Trophoblast cell (in vitro differentiated cells and primary cell): ENCODE data around the gene DLGAP1.

Experiments used
- DNase-seq, 2 donors: peaks; one replicate each; pipeline ENCODE4 v3.0.0-alpha.2; 2016
- H2AFZ ChIP-seq: 2 replicates; pipeline ENCODE4 v1.6.1; 2013; ENCODE audit warnings: low read length, moderate library complexity, mild to moderate bottlenecking; ENCODE audit not compliant: insufficient read depth, poor library complexity
- H2AK5ac ChIP-seq: 2 replicates; pipeline ENCODE4 v1.6.1; 2013; ENCODE audit warnings: mild to moderate bottlenecking, low read length
- H2BK120ac ChIP-seq: 2 replicates; pipeline ENCODE4 v1.6.1; 2013; ENCODE audit warnings: low read length, mild to moderate bottlenecking, moderate library complexity; ENCODE audit not compliant: insufficient read depth, poor library complexity
- H2BK12ac ChIP-seq: 2 replicates; pipeline ENCODE4 v1.6.1; 2013; ENCODE audit warnings: mild to moderate bottlenecking, low read length, moderate library complexity
- H2BK5ac ChIP-seq: 2 replicates; pipeline ENCODE4 v1.6.1; 2013; ENCODE audit warnings: low read length, low read depth, moderate library complexity, mild to moderate bottlenecking; ENCODE audit not compliant: poor library complexity
- H3K14ac ChIP-seq: 2 replicates; pipeline ENCODE4 v1.6.1; 2013; ENCODE audit warnings: mild to moderate bottlenecking, low read length
- H3K18ac ChIP-seq: 2 replicates; pipeline ENCODE4 v1.6.1; 2013; ENCODE audit warnings: mild to moderate bottlenecking, low read length
- H3K23ac ChIP-seq: 2 replicates; pipeline ENCODE4 v1.6.1; 2013; ENCODE audit warnings: low read length
- H3K27ac ChIP-seq: 2 replicates; pipeline ENCODE4 v1.5.1; 2013; ENCODE audit warnings: low read depth, mild to moderate bottlenecking, inconsistent platforms, low read length, moderate library complexity
- H3K27me3 ChIP-seq: 2 replicates; pipeline ENCODE4 v1.6.1; 2013; ENCODE audit warnings: inconsistent platforms, mild to moderate bottlenecking, low read length, moderate library complexity; ENCODE audit not compliant: insufficient read depth
- H3K36me3 ChIP-seq, 2 experiments: 1 replicate in 1 of 2; 2 replicates in 1 of 2; pipeline ENCODE4 v1.6.1; 2013; ENCODE audit warnings: low read length in 2 of 2, mild to moderate bottlenecking in 2 of 2, moderate library complexity in 1 of 2; ENCODE audit not compliant: insufficient read depth in 2 of 2, control insufficient read depth in 1 of 2
- H3K4ac ChIP-seq: 2 replicates; pipeline ENCODE4 v1.6.1; 2013; ENCODE audit warnings: low read depth, mild to moderate bottlenecking, low read length, moderate library complexity
- H3K4me1 ChIP-seq, 2 experiments: 1 replicate in 1 of 2; 2 replicates in 1 of 2; pipeline ENCODE4 v1.6.1; 2013; ENCODE audit warnings: low read length in 2 of 2, mild to moderate bottlenecking in 2 of 2, moderate library complexity in 1 of 2; ENCODE audit not compliant: insufficient read depth in 2 of 2, control insufficient read depth in 1 of 2
- H3K4me2 ChIP-seq: 2 replicates; pipeline ENCODE4 v1.6.1; 2013; ENCODE audit warnings: inconsistent platforms, mild to moderate bottlenecking, low read length, moderate library complexity
- H3K4me3 ChIP-seq: 2 replicates; pipeline ENCODE4 v1.5.1; 2013; ENCODE audit warnings: mild to moderate bottlenecking, low read depth, low read length, inconsistent platforms
- H3K79me1 ChIP-seq: one replicate; pipeline ENCODE4 v1.6.1; 2013; ENCODE audit warnings: low read length
- H3K79me2 ChIP-seq: 2 replicates; pipeline ENCODE4 v1.6.1; 2013; ENCODE audit warnings: low read length, mild to moderate bottlenecking; ENCODE audit not compliant: control insufficient read depth, insufficient read depth, poor library complexity
- H3K9ac ChIP-seq: 2 replicates; pipeline ENCODE4 v1.6.1; 2013; ENCODE audit warnings: mild to moderate bottlenecking, low read length
- H3K9me3 ChIP-seq: 2 replicates; pipeline ENCODE4 v1.6.1; 2013; ENCODE audit warnings: low read depth, mild to moderate bottlenecking, control low read depth, inconsistent platforms, low read length; ENCODE audit not compliant: insufficient read depth
- H4K12ac ChIP-seq: 2 replicates; pipeline ENCODE4 v1.6.1; 2013; ENCODE audit warnings: low read depth, mild to moderate bottlenecking, low read length, moderate library complexity
- H4K8ac ChIP-seq: 2 replicates; pipeline ENCODE4 v1.6.1; 2013; ENCODE audit warnings: low read depth, mild to moderate bottlenecking, low read length, moderate library complexity
- H4K91ac ChIP-seq: one replicate; pipeline ENCODE4 v1.6.1; 2013; ENCODE audit warnings: low read depth, mild to moderate bottlenecking, low read length, moderate library complexity
- WGBS: extraction: QIAGEN DNeasy Blood & Tissue Kit; methylation state at CpG from one replicate; pipeline ENCODE4 v1.1.7; 2013; ENCODE audit warnings: missing lambda C conversion rate; ENCODE audit not compliant: insufficient read length, insufficient coverage; ENCODE audit errors: extremely low coverage; 5-methylcytosine and 5-hydroxymethylcytosine counted together

The DLGAP1 gene

GRCh38 chr18:3498698-3499471 is 956.2 kb downstream of the DLGAP1 start:
- peak in 1 of 2 donors; percentile 30 for DNase-seq
- H3K79me2 ChIP-seq = no peaks in the 10 kb centered on the region
- peak overlapping the region; percentile 65 for H3K14ac ChIP-seq
- H4K8ac ChIP-seq = peak overlapping the region; percentile 29
- no peaks in the 10 kb centered on the region for H3K79me1 ChIP-seq
- no CpG with 5 or more reads among the region's 58 CpGs for WGBS
- H2BK120ac ChIP-seq = peak overlapping the region; percentile 49
- H3K36me3 ChIP-seq = no peaks in the 10 kb centered on the region
- H3K23ac ChIP-seq = no peak overlapping the region
- no peak overlapping the region for H3K18ac ChIP-seq
- H3K27me3 ChIP-seq = peaks cover 16% of the 10 kb centered on the region
- peaks cover 0 to 2% of the 10 kb centered on the region in 2 experiments for H3K4me1 ChIP-seq
- H3K4ac ChIP-seq = no peak overlapping the region
- H3K27ac ChIP-seq = no peak overlapping the region
- H3K9ac ChIP-seq = no peak overlapping the region
- H2AFZ ChIP-seq = peak overlapping the region; percentile 71
- peak overlapping the region; percentile 18 for H4K91ac ChIP-seq
- H4K12ac ChIP-seq = no peak overlapping the region
- H2BK12ac ChIP-seq = no peak overlapping the region
- peak overlapping the region; percentile 79 for H3K4me2 ChIP-seq
- peak overlapping the region; percentile 43 for H3K4me3 ChIP-seq
- H3K9me3 ChIP-seq = no peaks in the 10 kb centered on the region
- H2BK5ac ChIP-seq = no peak overlapping the region
- H2AK5ac ChIP-seq = no peak overlapping the region

GRCh38 chr18:3495691-3496430 is 959.2 kb downstream of the DLGAP1 start:
- no peak overlapping the region for H3K18ac ChIP-seq
- H4K8ac ChIP-seq = no peak overlapping the region
- no peak overlapping the region for H3K4ac ChIP-seq
- no peak overlapping the region for H2AFZ ChIP-seq
- H3K27me3 ChIP-seq = peaks cover 16% of the 10 kb centered on the region
- H3K9ac ChIP-seq = no peak overlapping the region
- H3K36me3 ChIP-seq = no peaks in the 10 kb centered on the region
- no peak for DNase-seq
- H3K9me3 ChIP-seq = no peaks in the 10 kb centered on the region
- no peak overlapping the region for H3K23ac ChIP-seq
- no peak overlapping the region for H3K4me2 ChIP-seq
- H3K79me2 ChIP-seq = no peaks in the 10 kb centered on the region
- H2BK120ac ChIP-seq = no peak overlapping the region
- no peak overlapping the region for H2BK12ac ChIP-seq
- peaks cover 0 to 2% of the 10 kb centered on the region in 2 experiments for H3K4me1 ChIP-seq
- no peak overlapping the region for H4K91ac ChIP-seq
- H4K12ac ChIP-seq = no peak overlapping the region
- no CpG with 5 or more reads among the region's 7 CpGs for WGBS
- H3K14ac ChIP-seq = no peak overlapping the region
- H3K4me3 ChIP-seq = no peak overlapping the region
- H3K27ac ChIP-seq = no peak overlapping the region
- H2BK5ac ChIP-seq = no peak overlapping the region
- H2AK5ac ChIP-seq = no peak overlapping the region
- H3K79me1 ChIP-seq = no peaks in the 10 kb centered on the region

GRCh38 chr18:3494569-3494968 is 960.5 kb downstream of the DLGAP1 start:
- Histone ChIP-seq H2BK120ac (no peak overlapping the region), H4K91ac (no peak overlapping the region), H2AFZ (no peak overlapping the region), H3K23ac (no peak overlapping the region), H3K4ac (no peak overlapping the region), H2BK5ac (no peak overlapping the region), H4K12ac (no peak overlapping the region), H2AK5ac (no peak overlapping the region), H3K27me3 (peaks cover 13% of the 10 kb centered on the region), H3K9me3 (no peaks in the 10 kb centered on the region), H2BK12ac (no peak overlapping the region), H3K4me1 (peaks cover 0 to 2% of the 10 kb centered on the region in 2 experiments), H4K8ac (no peak overlapping the region), H3K27ac (no peak overlapping the region), H3K18ac (no peak overlapping the region), H3K14ac (no peak overlapping the region), H3K79me1 (no peaks in the 10 kb centered on the region), H3K36me3 (no peaks in the 10 kb centered on the region), H3K9ac (no peak overlapping the region), H3K4me2 (no peak overlapping the region), H3K79me2 (no peaks in the 10 kb centered on the region), H3K4me3 (no peak overlapping the region)
- no CpG with 5 or more reads among the region's 5 CpGs for WGBS
- DNase-seq = no peak

- DNase-seq = no peak
- H3K9me3 ChIP-seq = no peaks in the 10 kb centered on the region
Measured at GRCh38 chr18:3494245-3494526, 960.9 kb downstream of the DLGAP1 start.

More at GRCh38 chr18:3494245-3494526, 960.9 kb downstream of the DLGAP1 start:
- Histone ChIP-seq H3K27me3 (peaks cover 10% of the 10 kb centered on the region), H2BK12ac (no peak overlapping the region), H3K4ac (no peak overlapping the region), H2AFZ (no peak overlapping the region), H2AK5ac (no peak overlapping the region), H3K9ac (no peak overlapping the region), H3K79me1 (no peaks in the 10 kb centered on the region), H3K36me3 (no peaks in the 10 kb centered on the region), H4K12ac (no peak overlapping the region), H3K14ac (no peak overlapping the region), H4K91ac (no peak overlapping the region), H2BK5ac (no peak overlapping the region), H3K18ac (no peak overlapping the region), H3K4me3 (no peak overlapping the region), H3K4me2 (no peak overlapping the region), H3K23ac (no peak overlapping the region), H2BK120ac (no peak overlapping the region), H3K79me2 (no peaks in the 10 kb centered on the region), H3K27ac (no peak overlapping the region), H3K4me1 (no peaks in the 10 kb centered on the region), H4K8ac (no peak overlapping the region)
- no CpG with 5 or more reads among the region's 4 CpGs for WGBS
